Measurements from ENCODE around the gene MYH16. TPM values are rescaled to one million over a fixed set of nuclear protein-coding genes. Genes with fewer than 3 reads are reported as not detected.

The MYH16 gene
- total RNA-seq, 2 experiments from 2014 or later, result not detected

GRCh38 chr7:99244939-99245338 is 27.7 kb upstream of the MYH16 start:
- H3K4me3 ChIP-seq (ENCODE audit: low read depth, low read length, poor library complexity, severe bottlenecking), result no peak overlapping the region
- no peaks in the 10 kb centered on the region for H4K20me1 ChIP-seq (ENCODE audit: insufficient read depth, low read length)
- H3K4me1 ChIP-seq (ENCODE audit: insufficient read depth, low read length, poor library complexity, severe bottlenecking), result no peaks in the 10 kb centered on the region
- intact Hi-C loops (cut with micrococcal nuclease; ENCODE audit: unreplicated experiment), result no loop called here
- no peaks in the 10 kb centered on the region for H3K9me2 ChIP-seq (ENCODE audit: insufficient read depth, low read length)
- TF ChIP-seq EZH2phosphoT487 (IDR thresholded peaks at IDR 0.05; ENCODE audit: borderline replicate concordance, low read depth, low read length) (no peak), CTCF (conservative IDR thresholded peaks at IDR 0.05; ENCODE audit: low read length) (no peak)
- no peak overlapping the region for H3K4me2 ChIP-seq (ENCODE audit: low read length)
- no peak overlapping the region for H3K27ac ChIP-seq (ENCODE audit: low read depth, low read length, poor library complexity, severe bottlenecking)
- no peaks in the 10 kb centered on the region for H3K79me2 ChIP-seq (ENCODE audit: insufficient read depth, low read depth, low read length)
- ChIA-PET POLR2A (no interaction called here), CTCF (ENCODE audit: unreplicated experiment) (no interaction called here)
- no TSS peak for BruUV-seq (replicated peaks)
- no peak for DNase-seq (ENCODE audit: low spot score)
- H3K9me3 ChIP-seq (ENCODE audit: low read length), result no peaks in the 10 kb centered on the region
- no peak overlapping the region for H2AFZ ChIP-seq (ENCODE audit: low read length)
- H3K36me3 ChIP-seq (ENCODE audit: insufficient read depth, low read length), result no peaks in the 10 kb centered on the region

- H3K27ac ChIP-seq (ENCODE audit: low read depth, low read length, poor library complexity, severe bottlenecking), result no peak overlapping the region
- TF ChIP-seq CTCF (conservative IDR thresholded peaks at IDR 0.05; ENCODE audit: low read length) (no peak), EZH2phosphoT487 (IDR thresholded peaks at IDR 0.05; ENCODE audit: borderline replicate concordance, low read depth, low read length) (no peak)
- intact Hi-C loops (cut with micrococcal nuclease; ENCODE audit: unreplicated experiment), result no loop called here
- H3K9me2 ChIP-seq (ENCODE audit: insufficient read depth, low read length), result no peaks in the 10 kb centered on the region
- H3K9me3 ChIP-seq (ENCODE audit: low read length), result no peaks in the 10 kb centered on the region
- no peaks in the 10 kb centered on the region for H3K36me3 ChIP-seq (ENCODE audit: insufficient read depth, low read length)
- ChIA-PET CTCF (ENCODE audit: unreplicated experiment) (no interaction called here), POLR2A (interaction anchor here (0.5 kb wide), 1 partner anchor 354 kb away, joined by 3 read pairs; no protein-coding TSS in a partner anchor)
- H4K20me1 ChIP-seq (ENCODE audit: insufficient read depth, low read length), result no peaks in the 10 kb centered on the region
- no peaks in the 10 kb centered on the region for H3K4me1 ChIP-seq (ENCODE audit: insufficient read depth, low read length, poor library complexity, severe bottlenecking)
- no TSS peak for BruUV-seq (replicated peaks)
- DNase-seq (ENCODE audit: low spot score), result no peak
- H3K4me2 ChIP-seq (ENCODE audit: low read length), result no peak overlapping the region
- H2AFZ ChIP-seq (ENCODE audit: low read length), result no peak overlapping the region
- H3K79me2 ChIP-seq (ENCODE audit: insufficient read depth, low read depth, low read length), result no peaks in the 10 kb centered on the region
- no peak overlapping the region for H3K4me3 ChIP-seq (ENCODE audit: low read depth, low read length, poor library complexity, severe bottlenecking)
These were observed 24.1 kb upstream of the MYH16 start for GRCh38 chr7:99248391-99249095.

GRCh38 chr7:99249985-99250575 is 22.6 kb upstream of the MYH16 start:
- intact Hi-C loops (cut with micrococcal nuclease; ENCODE audit: unreplicated experiment), result no loop called here
- TF ChIP-seq CTCF (conservative IDR thresholded peaks at IDR 0.05; ENCODE audit: low read length), result no peak
- TF ChIP-seq EZH2phosphoT487 (IDR thresholded peaks at IDR 0.05; ENCODE audit: borderline replicate concordance, low read depth, low read length), result no peak

More at GRCh38 chr7:99249985-99250575, 22.6 kb upstream of the MYH16 start:
- no peak overlapping the region for H3K4me2 ChIP-seq (ENCODE audit: low read length)
- no peaks in the 10 kb centered on the region for H3K79me2 ChIP-seq (ENCODE audit: insufficient read depth, low read depth, low read length)
- no peak overlapping the region for H3K27ac ChIP-seq (ENCODE audit: low read depth, low read length, poor library complexity, severe bottlenecking)
- BruUV-seq (replicated peaks), result no TSS peak
- no peaks in the 10 kb centered on the region for H3K4me1 ChIP-seq (ENCODE audit: insufficient read depth, low read length, poor library complexity, severe bottlenecking)
- no peaks in the 10 kb centered on the region for H3K9me3 ChIP-seq (ENCODE audit: low read length)
- ChIA-PET CTCF (ENCODE audit: unreplicated experiment) (no interaction called here), POLR2A (no interaction called here)
- H4K20me1 ChIP-seq (ENCODE audit: insufficient read depth, low read length), result no peaks in the 10 kb centered on the region
- H3K36me3 ChIP-seq (ENCODE audit: insufficient read depth, low read length), result no peaks in the 10 kb centered on the region
- no peak overlapping the region for H3K4me3 ChIP-seq (ENCODE audit: low read depth, low read length, poor library complexity, severe bottlenecking)
- H3K9me2 ChIP-seq (ENCODE audit: insufficient read depth, low read length), result no peaks in the 10 kb centered on the region
- no peak for DNase-seq (ENCODE audit: low spot score)
- no peak overlapping the region for H2AFZ ChIP-seq (ENCODE audit: low read length)
